ENCODE results near the gene XAGE3.
"Not testable (repeated sequence)": the region's sequence is repeated elsewhere in the genome, so short reads cannot be mapped to it uniquely, and the experiment has no call there.

XAGE3 gene

DNA sequence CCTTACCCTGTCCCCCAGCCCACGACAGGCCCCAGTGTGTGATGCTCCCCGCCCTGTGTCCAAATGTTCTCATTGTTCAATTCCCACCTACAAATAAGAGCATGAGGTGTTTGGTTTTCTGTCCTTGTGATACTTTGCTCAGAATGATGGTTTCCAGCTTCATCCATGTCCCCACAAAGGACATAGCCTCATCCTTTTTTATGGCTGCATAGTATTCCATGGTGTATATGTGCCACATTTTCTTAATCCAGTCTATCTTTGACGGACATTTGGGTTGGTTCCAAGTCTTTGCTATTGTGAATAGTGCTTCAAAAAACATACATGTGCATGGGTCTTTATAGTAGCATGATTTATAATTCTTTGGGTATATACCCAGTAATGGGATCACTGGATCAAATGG lies 24.3 kb downstream of the XAGE3 start:
- DNase-seq (ENCODE audit: low read depth in 2 of 2) = not testable (repeated sequence)

DNA sequence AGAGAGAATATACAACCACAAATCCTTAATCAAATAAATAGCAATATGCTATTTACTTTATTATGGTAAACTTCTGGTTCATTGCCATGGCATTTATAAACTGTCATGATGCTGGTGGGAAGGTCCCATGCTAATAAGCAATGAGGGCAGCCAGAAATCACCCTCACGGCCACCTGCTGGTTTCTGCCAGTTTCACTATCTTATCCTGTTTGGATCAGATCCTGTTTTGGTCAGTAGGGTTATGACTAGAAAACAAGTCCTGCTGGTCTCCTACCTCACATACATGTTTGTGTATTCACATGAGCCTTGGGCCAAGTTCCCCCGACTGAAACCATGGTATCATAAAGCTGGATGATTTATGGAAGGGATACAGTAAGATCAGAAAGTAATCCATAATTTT lies 28.7 kb downstream of the XAGE3 start:
- no peak for DNase-seq (ENCODE audit: low read depth in 2 of 2)

DNA sequence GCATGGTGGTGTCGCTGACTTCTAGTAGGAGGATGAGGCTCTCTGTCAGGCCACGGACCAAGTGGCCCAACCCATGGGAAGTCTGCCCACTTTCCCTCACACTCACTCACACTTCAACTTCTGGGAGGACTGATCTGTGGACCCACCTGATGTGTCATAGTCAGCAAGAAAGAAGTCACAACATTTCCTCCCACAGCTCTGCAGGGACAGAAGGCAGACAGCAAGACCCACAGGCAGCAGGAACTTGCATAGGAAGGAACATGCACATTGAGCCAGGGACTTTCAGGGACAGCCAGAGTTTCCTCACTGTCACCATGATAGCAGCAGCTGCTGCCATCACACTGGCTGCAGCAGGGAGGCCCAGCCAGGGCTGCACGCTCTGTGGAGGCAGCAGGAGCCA lies 37.3 kb downstream of the XAGE3 start:
- DNase-seq (ENCODE audit: low read depth in 2 of 2) = no peak

DNA sequence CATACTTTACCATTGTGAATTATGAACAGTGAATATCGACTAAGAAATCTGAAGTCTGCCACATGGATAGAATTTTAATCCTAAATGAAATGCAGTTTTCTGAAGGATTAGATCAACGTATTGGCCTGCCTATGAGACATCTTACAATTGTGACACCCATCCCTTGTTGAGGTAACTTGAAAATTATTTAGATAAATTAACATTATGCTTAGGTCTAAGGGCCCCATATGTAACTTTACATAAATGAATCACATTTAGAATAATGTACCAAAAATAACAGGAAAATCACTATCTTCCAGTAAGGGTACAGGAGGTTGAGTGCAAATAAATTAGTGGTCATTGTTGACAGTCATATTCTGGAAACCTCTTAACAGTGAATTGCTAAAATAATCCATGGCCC lies 43.3 kb downstream of the XAGE3 start:
- DNase-seq (ENCODE audit: low read depth in 2 of 2) = no peak

DNA sequence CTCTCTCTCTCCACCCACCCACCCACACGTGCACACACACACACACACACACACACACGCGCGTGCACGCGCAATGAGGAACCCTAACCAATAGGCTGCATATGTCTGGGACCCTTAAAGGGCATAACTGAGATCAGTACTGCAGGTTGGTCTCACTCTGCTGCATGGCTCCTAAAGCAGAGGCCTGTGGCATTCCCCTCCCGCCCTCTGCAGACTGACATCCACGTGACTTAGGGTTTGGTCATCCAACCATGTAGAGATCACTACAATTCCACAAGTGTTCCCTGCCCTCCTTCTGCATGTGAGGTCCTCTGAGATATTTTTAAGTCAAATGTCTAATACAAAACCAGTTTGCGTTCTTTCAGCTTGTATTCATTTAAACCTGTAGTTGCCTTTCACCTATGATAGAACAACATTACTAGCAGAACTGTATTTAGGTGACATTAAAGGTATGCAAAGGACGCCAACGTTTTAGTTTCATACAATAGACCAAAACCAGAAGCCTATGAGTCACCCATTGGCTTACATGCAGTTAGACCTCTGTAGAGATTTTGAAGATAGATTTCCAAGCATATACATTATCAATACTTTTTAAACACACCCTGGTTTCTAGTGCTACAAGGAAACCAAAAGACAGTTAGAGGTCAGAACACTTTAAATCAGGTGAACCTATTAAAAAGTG lies 46.7 kb downstream of the XAGE3 start:
- no peak for DNase-seq (ENCODE audit: low read depth in 2 of 2)

DNA sequence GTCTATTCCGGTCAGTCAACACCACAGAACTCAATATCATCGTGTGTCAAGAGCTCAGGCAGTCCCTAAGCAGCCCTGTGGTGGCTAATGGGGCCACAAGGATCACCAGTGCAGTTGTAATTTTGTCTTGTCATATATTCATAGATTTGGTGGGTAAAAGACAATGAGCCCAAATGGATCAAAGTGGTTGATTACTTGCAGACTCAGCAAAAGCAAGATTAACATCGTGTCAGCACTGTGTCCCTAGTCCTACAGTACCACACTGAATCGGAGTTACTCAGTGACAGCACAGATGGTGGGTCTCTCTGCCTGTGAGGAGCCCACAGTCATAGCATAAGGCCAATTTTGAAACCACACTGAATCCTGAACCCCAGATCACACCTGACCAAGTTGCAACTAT lies 48.1 kb downstream of the XAGE3 start:
- no peak for DNase-seq (ENCODE audit: low read depth in 2 of 2)
